Body of pancreas (tissue), 4 donors: ENCODE data around the gene NELFB.

Experiments used
- POLR2A ChIP-seq, 3 donors: fragments of 450-650 bp; IDR thresholded peaks; one replicate each; pipeline ENCODE4 v1.6.1; 2016; ENCODE audit warnings: antibody characterized with exemption in 3 of 3, mild to moderate bottlenecking in 2 of 3
- TF ChIP-seq, protein P1 (sequence below), 7 experiments: fragments of 450-650 bp in 4 of 7; fragments of 200-600 bp in 3 of 7; sonication (generic) in 3 of 7; IDR thresholded peaks; one replicate each; pipeline ENCODE4 v1.5.1; 2016 to 2019; ENCODE audit warnings: antibody characterized with exemption in 7 of 7

DNA sequence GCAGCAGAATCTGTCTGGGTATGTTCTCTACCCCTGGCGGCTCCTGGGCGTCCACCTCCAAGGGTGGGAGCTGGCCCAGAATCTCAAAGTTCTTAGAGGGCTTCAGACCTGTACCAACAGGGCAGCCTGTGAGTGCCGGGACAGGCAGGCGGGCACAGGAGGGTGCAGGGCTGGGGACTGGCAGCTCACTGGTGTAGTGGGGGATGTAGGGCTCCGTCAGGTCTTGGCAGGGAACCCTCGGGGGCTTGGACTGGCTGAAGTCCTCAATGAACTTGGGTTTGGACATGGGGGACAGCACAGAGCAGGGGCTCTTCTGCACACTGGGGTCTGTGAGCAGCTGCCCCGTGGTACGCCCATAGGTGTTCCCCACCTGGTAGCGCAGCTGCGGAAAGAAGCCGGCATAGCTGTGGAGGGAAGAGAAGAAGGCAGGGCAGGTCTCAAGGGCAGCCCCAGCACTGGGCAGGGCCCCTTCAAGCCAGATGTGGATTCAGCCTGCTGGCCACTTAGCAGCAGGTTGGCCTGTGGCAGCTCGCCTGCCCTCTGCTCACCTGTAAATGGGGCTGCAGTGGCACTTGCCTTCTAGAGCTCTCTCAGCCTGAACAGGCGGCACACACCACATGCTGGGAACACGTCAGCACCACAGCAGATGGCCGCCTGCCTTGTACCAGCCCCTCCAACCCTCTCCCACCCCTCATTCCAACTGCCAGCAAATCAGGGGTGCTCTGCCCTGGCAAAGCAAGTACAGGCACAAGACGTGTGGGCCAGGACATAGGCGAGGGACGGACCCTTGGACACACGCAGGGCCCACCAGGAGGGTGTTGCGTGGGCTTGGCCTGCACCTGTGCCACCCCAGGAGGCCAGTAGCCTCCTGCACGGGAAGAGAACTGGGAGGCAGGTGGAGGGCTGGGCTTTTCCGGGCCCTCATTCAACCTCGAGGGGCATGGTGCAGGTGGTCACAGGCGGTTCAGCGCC lies 9.4 kb upstream of the NELFB start:
- no peak for TF ChIP-seq POLR2A (IDR thresholded peaks at IDR 0.05)
- TF ChIP-seq, protein P1, sequence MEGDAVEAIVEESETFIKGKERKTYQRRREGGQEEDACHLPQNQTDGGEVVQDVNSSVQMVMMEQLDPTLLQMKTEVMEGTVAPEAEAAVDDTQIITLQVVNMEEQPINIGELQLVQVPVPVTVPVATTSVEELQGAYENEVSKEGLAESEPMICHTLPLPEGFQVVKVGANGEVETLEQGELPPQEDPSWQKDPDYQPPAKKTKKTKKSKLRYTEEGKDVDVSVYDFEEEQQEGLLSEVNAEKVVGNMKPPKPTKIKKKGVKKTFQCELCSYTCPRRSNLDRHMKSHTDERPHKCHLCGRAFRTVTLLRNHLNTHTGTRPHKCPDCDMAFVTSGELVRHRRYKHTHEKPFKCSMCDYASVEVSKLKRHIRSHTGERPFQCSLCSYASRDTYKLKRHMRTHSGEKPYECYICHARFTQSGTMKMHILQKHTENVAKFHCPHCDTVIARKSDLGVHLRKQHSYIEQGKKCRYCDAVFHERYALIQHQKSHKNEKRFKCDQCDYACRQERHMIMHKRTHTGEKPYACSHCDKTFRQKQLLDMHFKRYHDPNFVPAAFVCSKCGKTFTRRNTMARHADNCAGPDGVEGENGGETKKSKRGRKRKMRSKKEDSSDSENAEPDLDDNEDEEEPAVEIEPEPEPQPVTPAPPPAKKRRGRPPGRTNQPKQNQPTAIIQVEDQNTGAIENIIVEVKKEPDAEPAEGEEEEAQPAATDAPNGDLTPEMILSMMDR (IDR thresholded peaks at IDR 0.05), result no peak
